ENCODE data around the gene GRM1.
"Not testable (repeated sequence)": the region's sequence is repeated elsewhere in the genome, so short reads cannot be mapped to it uniquely, and the experiment has no call there.

The GRM1 gene

DNA sequence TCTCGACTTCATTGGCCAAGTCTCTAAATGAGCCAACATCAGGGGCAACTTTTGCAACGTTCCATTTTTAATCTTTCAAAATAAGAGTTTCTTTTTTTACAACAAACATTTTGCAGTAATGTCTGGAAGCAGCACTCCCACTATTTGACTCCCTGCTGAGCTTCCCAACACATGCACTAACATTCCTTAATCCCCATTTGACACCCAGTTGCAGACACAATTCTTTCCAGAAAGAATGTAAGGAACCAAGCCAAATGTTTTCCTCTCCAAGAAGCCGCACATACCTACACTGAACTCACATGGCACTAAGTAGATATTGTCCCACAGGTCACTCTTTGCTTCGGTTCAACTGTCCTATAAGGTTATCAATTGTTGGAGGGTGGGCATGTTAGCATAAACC lies 165.6 kb downstream of the GRM1 start:
- no peak for DNase-seq (ENCODE audit: low spot score)

DNA sequence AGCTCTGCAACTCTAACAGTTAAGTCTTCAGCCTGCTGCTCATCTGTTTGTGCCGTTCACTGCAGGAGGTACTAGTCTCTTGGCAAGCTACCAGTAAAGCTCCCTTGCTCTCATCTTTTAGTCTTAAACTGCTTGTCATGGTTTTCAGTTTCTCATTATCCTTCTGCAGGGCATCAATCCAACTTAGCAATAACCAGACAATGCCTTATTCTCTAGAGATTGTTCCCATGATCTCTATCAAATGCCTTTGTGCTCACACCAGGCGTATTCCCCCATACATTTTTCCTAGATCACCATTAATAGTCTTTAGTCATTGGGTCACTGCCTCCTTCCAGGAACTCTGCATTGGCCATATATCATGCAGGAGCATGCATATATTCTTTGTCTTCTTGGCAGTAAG lies 171.3 kb downstream of the GRM1 start:
- DNase-seq (ENCODE audit: low spot score): no peak

DNA sequence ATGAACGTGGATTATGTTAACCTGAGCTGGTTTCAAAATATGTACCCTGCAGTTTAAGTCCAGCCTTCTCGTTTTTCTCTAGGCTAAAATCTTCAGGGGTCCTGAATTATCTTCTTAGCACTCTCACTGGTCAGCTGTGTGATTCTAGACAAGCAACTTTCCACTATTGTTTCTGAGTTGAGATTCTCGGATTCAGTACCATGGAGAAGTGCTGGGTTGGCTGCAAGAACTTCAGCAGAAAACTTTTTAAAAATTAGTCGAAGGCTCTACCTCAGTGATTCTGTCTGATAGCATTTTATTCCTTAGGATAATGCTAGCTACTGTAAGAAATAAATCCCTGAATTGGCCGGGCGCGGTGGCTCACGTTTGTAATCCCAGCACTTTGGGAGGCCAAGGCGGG lies 173.7 kb downstream of the GRM1 start:
- DNase-seq (ENCODE audit: low spot score): no peak

DNA sequence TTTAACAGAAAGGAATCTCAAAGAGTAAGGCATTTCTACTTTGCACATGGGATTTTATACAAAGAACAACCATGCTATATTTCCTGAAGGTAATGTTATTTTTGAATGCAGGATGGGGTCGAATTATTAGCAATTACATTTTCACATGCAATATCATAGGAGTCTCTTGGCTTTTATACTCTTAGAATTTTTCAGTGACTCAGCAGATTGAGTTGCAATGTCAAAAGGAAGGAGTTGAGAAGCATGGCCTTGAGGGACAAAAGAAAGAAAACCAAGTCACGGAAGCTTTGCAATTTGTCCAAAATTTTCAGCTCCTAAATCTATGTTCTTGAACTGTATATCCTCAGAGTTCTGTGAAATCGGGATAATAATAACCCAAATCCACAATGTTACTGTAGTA lies 181.1 kb downstream of the GRM1 start:
- no peak for DNase-seq (ENCODE audit: low spot score)

DNA sequence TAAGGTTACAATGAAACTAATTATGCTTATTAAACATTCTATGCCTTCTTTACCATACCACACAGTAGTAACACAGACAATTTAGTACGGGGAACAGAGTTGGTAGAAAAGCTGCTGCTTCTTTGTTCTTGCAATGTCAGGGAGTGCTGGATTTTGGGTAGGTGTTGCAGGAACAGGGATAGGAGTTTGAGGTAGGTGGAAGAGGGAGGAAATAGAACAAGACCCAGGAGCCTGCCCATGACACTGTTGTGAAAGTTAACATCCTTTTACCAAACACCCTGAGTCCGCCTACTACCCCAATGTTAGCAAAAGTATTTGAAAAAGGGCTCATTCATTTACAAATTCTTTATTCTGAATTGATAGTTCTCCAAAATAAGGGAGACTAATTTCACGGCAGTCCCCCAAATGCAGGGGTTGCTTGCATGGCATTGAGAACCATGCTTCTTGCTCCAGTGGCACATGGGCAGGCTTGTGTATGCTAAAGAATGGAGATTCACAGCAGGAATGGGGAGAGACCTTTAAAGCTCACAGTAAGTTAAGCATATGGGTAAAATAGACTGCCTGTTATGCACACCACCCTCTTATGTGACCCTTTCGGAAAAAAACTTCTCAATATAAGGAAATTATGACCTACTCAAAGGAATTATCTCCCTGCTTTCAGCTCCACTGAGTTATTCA lies 181.7 kb downstream of the GRM1 start:
- DNase-seq (ENCODE audit: low spot score): no peak

DNA sequence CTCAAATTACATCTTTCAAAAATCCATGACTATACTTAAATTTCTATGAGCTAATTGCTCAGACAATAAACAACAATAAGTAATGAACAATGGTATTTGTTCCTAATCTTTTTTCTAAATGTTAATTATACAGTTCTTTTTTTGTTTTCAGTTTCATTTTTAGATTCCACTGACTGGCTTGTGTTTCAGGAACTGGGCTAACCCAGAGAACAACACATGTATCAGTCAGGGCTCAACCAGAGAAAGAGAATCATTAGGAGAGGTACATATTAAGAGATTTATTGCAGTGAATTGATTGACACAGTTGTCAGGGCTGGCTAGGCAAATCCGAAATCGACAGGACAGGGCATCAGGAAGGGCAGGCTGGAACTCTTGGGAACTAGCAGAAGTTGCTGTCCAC lies 182.8 kb downstream of the GRM1 start:
- DNase-seq (ENCODE audit: low spot score): no peak

DNA sequence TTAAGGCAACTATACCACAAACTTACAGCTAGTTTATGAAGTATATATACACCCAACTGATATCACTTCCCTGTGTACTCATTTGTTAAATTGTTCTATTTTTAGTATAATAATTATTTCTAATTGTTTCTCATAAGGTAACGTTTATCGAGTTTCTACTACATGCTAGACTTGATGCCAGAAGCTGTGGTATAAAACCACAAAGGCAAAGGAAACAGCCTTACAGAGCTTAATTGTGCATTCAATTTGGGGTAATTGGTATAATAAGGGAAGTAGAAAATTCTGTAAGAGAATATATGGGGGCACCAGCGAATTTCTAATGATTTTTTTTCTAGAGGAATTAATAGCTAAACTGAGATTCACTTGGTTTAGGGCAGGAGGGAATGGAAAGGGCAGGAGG lies 183.9 kb downstream of the GRM1 start:
- no peak for DNase-seq (ENCODE audit: low spot score)

DNA sequence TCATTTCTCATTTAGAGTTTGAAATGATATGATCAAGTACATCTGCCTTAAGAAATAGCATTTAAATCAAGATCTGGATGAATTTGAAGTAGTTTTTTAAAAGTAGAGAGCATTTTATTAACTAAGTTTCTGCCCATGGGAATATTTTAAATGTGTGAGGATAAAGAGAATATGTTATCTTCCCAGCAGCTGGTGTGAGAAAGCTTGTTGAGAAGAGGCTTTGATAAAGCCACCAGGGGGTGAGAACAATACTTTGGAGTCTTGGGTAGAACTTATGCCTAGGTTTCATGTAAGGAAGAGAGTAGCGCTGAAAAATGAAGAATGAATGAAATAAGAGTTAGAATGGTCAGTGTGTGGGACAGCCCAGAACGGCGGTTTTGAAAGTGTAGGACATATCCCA lies 190.2 kb downstream of the GRM1 start:
- DNase-seq (ENCODE audit: low spot score): no peak

DNA sequence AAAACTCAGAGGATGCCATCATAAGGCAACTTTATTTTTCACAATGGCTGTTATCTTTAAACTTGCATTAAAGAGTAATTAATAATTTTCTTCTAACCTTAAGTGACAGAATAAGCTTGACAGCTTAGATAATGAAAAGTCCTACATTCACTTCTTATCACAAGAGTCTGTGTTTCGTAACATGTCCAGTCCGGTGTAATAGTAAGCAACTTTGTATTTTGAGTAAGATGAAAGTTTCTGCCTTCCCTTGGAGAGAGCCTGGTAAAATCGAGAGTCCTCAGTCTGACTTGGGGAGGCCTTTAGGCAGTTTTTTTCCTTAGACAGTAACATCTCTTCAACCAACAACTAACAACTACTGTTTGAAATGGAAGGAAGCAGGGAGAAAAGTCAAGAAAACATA lies 195.6 kb downstream of the GRM1 start:
- DNase-seq (ENCODE audit: low spot score): no peak

DNA sequence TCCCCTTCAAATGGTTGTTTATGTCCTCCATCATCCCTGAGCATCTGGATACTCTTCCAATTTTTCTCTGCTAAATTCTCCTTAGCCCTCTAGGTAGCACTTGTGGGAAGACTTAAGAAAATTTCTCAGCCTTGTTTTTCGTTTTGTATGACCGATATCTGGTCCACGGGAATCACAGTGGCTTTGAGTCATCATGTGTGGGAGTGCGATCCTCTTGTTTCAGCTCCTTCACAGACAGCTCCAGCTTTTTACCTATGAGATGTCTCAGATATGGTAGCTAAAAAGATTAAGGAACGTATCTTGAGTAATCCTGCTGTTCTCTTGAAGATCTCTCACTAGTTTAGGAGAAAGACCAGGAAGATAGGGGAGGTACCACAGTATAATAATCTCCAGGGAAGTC lies 196.1 kb downstream of the GRM1 start:
- DNase-seq (ENCODE audit: low spot score): no peak

DNA sequence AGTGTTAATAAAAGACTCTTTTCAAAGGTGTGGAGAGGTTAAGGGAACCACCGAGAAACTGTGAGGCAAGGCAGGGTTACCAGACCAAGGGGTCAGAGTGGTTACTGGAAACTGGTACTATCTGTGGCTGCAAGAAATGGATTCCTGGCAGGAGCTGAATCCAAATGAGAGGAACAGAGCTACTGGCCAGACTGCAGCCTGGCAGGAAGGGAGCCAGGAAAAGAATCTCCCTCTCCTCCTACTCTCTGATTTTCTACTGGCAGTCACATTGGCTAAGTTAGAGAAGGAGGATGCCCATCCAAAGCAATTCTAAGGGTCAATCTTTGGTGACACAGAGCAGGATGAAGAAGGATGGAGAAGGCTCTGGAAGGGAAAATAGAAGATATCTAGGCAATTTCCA lies 211.5 kb downstream of the GRM1 start:
- no peak for DNase-seq (ENCODE audit: low spot score)

DNA sequence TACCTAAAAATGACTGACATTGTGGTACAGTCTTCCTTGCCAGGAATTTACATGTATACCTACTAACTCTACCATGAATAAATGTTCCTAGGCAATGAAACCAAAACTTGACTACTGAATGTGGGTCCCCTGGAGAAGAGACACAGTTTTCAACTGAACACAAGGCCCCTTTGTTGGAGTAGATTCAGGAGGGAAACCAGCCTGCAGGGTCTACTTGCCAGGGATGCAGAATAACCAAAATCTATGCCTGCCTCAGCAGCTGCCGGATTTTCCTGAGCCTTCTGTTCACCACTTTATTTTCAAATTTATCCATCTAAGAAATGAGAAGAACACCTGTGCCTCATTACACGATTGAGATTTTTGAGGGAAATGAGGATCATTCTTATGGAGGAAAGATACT lies 211.9 kb downstream of the GRM1 start:
- DNase-seq (ENCODE audit: low spot score): no peak

DNA sequence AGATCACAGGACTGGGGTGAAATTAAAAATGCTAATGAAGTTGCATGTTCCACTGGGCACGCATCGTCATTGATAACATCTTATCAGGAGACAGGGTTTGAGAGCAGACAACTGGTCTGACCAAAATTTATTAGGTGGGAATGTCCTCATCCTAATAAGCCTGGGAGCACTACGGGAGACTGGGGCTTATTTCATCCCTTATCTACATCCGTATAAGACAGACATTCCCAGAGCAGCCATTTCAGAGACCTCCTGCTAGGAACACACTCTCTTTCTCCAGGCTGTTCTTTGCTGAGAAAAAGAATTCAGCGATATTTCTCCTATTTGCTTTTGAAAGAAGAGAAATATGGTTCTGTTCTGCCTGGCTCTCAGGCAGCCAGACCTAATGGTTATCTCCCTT lies 214.8 kb downstream of the GRM1 start:
- not testable (repeated sequence) for DNase-seq (ENCODE audit: low spot score)

DNA sequence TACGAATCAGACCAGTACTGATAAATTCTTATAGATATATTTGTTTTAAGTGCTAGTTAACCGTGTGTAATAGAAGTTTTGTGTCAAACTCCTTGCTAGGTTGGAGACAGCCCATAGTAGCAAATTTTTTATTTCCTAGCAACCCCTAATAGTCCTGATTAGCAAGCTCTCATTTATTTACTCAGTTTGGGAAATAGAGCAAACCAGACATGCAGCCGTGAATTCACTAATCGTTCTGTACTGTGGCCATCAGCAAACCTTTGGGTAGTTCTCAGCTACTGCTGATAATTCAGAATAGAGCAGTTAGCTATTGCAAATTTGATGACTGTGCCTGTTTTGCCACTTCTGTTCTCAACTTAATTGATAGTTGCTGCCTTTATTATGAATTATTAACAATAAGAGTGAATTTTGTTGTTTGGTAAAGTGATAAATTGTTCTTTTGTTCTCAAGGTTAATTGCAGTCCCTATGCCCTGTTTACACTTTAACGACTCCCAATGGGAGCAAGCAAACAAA lies 215.8 kb downstream of the GRM1 start:
- no peak for DNase-seq (ENCODE audit: low spot score)

DNA sequence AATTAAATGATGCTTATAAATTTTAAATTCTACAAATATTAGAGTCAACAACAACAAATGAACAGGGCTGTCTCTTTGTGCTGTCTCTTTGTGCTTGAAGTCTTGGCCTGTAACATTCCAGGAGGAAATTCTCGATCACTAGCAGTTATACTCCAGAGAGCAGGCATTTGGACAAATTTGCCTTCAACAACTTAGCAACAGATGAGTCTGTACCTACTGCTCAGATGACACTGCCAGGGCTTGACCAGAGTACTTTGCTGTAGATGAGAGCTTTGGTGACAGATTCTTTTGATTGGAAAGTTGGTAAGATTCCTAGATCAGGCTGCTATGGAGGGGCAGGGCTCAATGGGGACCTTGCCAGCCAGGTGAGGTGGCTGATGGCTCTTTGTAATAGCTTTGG lies 217.2 kb downstream of the GRM1 start:
- DNase-seq (ENCODE audit: low spot score): no peak

DNA sequence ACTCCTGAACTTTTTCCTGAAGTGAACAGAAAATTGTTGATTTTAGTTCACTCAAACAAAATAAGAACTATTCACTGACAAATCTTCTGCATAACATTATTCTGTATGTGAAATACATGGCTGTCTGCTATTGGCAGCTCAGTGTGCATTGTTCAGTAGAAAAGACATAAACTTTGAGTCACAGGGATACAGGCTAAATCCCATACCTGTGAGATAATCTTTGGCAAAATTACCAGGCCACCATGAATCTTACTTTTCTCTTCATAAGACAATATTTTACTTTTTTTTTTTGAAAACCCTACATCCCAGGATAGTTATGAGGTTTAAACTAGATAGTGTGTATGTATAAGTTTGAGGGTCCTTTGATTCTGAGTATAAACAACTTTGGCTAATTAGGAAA lies 224.8 kb downstream of the GRM1 start:
- no peak for DNase-seq (ENCODE audit: low spot score)

DNA sequence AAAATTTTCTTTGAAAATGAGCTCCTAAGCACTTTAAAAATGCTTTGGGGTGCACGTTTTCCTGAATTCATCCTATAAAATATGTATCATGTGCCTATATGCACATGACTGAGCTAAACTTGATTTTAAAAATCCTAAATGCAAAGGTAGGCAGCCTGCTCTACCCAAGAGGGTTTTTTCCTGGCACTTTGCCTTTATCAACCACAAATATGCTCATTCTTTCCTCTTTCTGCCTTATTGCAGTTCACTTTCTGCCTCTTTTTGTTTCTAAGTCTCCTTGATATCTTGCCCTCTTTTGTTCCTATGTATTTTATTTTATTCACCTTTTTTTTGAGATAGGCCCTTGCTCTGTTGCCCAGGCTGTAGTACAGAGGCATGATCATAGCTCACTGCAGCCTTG lies 229.3 kb downstream of the GRM1 start:
- DNase-seq (ENCODE audit: low spot score): no peak

DNA sequence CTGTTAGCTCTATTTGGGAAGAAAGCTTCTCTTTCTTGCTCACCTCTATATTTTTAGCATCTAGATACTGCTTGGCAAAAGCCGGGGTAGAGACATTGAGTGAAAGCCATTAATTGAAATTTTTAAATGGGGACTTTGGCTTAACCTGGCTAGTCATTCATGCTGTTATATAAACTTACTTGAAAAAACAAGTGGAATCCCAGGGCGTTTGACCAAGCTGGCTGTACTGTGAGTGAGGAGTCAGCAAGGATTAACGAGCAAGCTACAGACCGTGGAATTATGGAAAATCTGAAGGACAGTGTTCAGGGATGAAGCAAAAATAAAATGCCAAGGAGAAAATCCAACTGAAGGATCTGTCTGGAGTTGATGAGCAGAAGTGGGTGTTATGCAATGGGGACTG lies 232.0 kb downstream of the GRM1 start:
- no peak for DNase-seq (ENCODE audit: low spot score)

DNA sequence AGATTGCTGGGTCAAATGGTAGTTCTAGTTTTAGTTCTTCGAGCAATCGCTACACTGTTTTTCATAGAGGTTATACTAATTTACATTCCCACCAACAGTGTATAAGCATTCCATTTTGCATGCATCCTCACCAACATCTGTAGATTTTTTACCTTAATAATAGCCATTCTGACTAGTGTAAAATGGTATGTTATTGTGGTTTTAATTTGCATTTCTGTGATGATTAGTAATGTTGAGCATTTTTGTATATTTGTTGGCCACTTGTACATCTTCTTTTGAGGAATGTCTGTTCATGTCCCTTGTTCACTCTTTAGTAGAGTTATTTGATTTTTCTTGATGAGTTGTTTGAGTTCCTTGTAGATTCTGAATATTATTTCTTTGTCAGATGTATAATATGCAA lies 236.2 kb downstream of the GRM1 start:
- no peak for DNase-seq (ENCODE audit: low spot score)

DNA sequence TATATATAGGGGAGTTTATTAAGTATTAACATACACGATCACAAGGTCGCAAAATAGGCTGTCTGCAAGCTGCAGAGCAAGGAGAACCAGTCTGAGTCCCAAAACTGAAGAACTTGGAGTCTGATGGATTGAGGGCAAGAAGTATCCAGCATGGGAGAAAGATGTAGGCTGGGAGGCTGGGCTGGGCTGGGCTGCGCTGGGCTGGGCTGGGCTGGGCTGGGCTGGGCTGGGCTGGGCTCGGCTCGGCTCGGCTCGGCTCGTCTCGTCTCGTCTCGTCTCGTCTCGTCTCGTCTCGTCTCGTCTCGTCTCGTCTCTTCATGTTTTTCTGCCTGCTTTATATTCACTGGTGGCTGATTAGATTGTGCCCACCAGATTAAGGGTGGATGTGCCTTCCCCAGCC lies 238.6 kb downstream of the GRM1 start:
- no peak for DNase-seq (ENCODE audit: low spot score)

DNA sequence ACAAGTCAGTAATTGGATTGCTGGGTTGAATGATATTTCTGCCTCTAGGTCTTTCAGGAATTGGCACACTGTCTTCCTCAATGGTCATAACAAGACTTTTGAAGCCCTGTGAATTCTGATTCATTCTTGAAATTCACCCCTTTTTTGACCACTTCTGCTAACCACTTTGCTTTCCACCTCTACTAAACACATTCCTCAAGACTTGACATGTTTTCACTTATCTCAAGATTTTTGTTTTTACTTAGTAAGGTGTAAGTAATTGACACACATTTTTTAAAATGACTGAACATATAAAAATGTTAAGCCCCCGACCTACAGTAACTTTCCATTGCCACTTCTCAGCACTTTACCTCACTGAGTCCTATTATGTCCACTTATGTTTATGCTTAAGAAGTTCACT lies 239.1 kb downstream of the GRM1 start:
- no peak for DNase-seq (ENCODE audit: low spot score)

DNA sequence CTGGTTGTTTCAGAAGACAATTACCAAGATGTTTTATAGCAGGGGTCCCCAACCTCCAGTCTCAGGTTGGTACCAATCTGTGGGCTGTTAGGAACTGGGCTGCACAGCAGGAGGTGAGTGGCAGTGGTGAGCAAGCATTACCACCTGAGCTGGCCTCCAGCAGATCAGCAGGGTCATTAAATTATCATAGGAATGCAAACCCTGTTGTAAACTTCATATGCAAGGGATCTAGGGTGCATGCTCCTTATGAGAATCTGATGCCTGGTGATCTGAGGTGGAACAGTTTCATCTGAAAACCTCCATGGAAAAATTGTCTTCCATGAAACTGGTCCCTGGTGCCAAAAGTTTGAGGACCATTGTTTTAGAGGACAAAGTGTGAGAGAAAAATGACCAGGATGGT lies 240.6 kb downstream of the GRM1 start:
- DNase-seq (ENCODE audit: low spot score): no peak

DNA sequence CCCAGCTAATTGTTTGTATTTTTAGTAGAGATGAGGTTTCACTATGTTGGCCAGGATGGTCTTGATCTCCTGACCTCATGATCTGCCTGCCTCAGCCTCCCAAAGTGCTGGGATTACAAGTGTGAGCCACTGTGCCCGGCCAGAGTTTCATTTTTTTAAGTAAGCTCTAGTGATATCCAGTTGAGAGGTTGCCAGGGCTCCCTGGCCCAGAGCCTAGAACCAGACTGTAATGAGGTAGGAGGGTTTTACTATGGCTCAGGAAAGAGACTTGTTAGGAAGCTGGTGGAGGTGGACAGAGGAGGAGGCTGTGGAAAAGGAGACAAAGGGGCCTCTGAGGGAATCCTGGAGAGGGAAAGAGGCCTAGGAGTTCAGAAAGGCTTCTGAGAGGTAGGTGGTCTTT lies 242.3 kb downstream of the GRM1 start:
- DNase-seq (ENCODE audit: low spot score): not testable (repeated sequence)

DNA sequence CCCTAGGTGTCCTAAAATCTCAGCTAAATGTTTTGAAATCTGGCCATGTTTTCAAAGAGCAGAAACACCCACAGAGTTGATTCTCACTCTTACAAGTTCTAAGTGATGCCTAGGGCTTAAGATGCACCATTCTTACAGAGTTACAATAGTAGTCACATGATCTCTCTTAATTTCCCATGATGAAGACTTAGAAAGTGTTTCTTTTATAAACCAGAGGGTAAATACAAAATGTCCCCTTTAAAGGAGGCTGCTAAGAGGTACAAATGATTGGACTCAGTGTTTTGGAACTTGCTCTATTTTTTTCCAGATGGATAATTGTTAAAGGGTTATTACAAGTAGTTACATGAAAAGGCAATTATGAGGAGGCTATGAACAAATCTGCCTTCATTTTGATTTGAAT lies 244.6 kb downstream of the GRM1 start:
- DNase-seq (ENCODE audit: low spot score): no peak

DNA sequence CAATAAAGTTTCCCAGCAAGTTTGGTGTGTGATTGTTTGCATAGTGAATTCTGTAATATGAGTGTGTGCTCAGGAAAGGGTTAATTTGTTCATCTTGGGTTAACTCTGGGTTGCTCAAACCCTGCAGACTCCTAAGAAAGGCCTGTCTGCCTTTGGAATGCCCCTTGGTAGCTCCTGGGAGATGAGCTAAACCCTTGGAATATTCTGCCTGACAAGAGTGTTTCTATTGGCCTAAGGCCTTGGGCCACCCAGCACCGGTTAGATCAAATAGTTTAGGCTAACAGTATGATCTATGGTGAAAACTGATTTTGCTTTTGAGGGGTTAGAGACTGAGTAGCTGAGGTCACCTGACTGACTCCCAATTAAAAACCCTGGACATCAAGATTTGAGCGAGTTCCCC lies 248.3 kb downstream of the GRM1 start:
- DNase-seq (ENCODE audit: low spot score): no peak

All from germinal center (tissue), 1 donor.